DOHH2 (cell line): Measurements from ENCODE around the gene LNX1.

Source experiments
- H3F3A ChIP-seq: fragments of 200-600 bp; sonication (generic), shearing (Covaris generic); 2 replicates; pipeline ENCODE4 v1.6.0; 2016; ENCODE audit warnings: antibody characterized with exemption, mild to moderate bottlenecking; ENCODE audit not compliant: control insufficient read depth, insufficient read depth
- H3K27ac ChIP-seq: fragments of 200-600 bp; sonication (generic); 2 replicates; pipeline ENCODE4 v1.5.1; 2014; ENCODE audit warnings: low read depth, mild to moderate bottlenecking, low read length, moderate library complexity
- H3K27me3 ChIP-seq: fragments of 200-600 bp; sonication (generic); 2 replicates; pipeline ENCODE4 v1.6.1; 2014; ENCODE audit warnings: mild to moderate bottlenecking, low read length, mixed read lengths; ENCODE audit not compliant: control insufficient read depth
- H3K36me3 ChIP-seq: fragments of 200-600 bp; sonication (generic); 2 replicates; pipeline ENCODE4 v1.6.1; 2014; ENCODE audit warnings: mild to moderate bottlenecking, low read length, moderate library complexity, mixed read lengths; ENCODE audit not compliant: control insufficient read depth
- H3K4me1 ChIP-seq: fragments of 200-600 bp; sonication (generic); 2 replicates; pipeline ENCODE4 v1.6.1; 2014; ENCODE audit warnings: mild to moderate bottlenecking, low read length, mixed read lengths; ENCODE audit not compliant: control insufficient read depth
- H3K4me2 ChIP-seq: fragments of 200-600 bp; sonication (generic); 2 replicates; pipeline ENCODE4 v1.6.0; 2014; ENCODE audit warnings: mild to moderate bottlenecking, low read length, moderate library complexity
- H3K4me3 ChIP-seq: fragments of 200-600 bp; sonication (generic); 2 replicates; pipeline ENCODE4 v1.5.1; 2014; ENCODE audit warnings: mild to moderate bottlenecking, low read length, mixed read lengths
- H3K79me2 ChIP-seq: fragments of 200-600 bp; sonication (generic); 2 replicates; pipeline ENCODE4 v1.6.1; 2014; ENCODE audit warnings: mild to moderate bottlenecking, low read length, mixed read lengths; ENCODE audit not compliant: control insufficient read depth
- H3K9me2 ChIP-seq: fragments of 200-600 bp; sonication (generic); replicated peaks from 2 replicates; pipeline ENCODE4 v1.6.1; 2014; ENCODE audit warnings: mild to moderate bottlenecking, low read length, mixed read lengths; ENCODE audit not compliant: control insufficient read depth
- H3K9me3 ChIP-seq: fragments of 200-600 bp; sonication (generic); 2 replicates; pipeline ENCODE4 v1.6.1; 2014; ENCODE audit warnings: antibody characterized with exemption, low read length, mixed read lengths; ENCODE audit not compliant: control insufficient read depth, insufficient read depth
- H4K20me1 ChIP-seq: fragments of 200-600 bp; sonication (generic); 2 replicates; pipeline ENCODE4 v1.6.0; 2014; ENCODE audit warnings: low read depth, mild to moderate bottlenecking, antibody characterized with exemption, low read length, moderate library complexity; ENCODE audit not compliant: control insufficient read depth, insufficient read depth
- CTCF ChIP-seq: fragments of 200-600 bp; sonication (generic); IDR thresholded peaks from one replicate; pipeline ENCODE4 v1.5.1; 2014; ENCODE audit warnings: antibody characterized with exemption, mild to moderate bottlenecking, low read depth, low read length; ENCODE audit not compliant: poor library complexity, severe bottlenecking
- EZH2phosphoT487 ChIP-seq: fragments of 200-600 bp; sonication (generic); IDR thresholded peaks from 2 replicates; pipeline ENCODE4 v1.6.1; 2017; ENCODE audit warnings: borderline replicate concordance, mild to moderate bottlenecking, antibody characterized with exemption, low read length, moderate library complexity, mixed read lengths

Gene LNX1

GRCh38 chr4:53532521-53532920, 58.8 kb downstream of the LNX1 start:
- H3K4me3 ChIP-seq: no peak overlapping the region
- no peaks in the 10 kb centered on the region for H3K36me3 ChIP-seq
- no peaks in the 10 kb centered on the region for H3K9me2 ChIP-seq
- H3K4me1 ChIP-seq: no peaks in the 10 kb centered on the region
- H3F3A ChIP-seq: no peaks in the 10 kb centered on the region
- H3K4me2 ChIP-seq: no peak overlapping the region
- H3K79me2 ChIP-seq: no peaks in the 10 kb centered on the region
- H4K20me1 ChIP-seq: no peaks in the 10 kb centered on the region
- H3K27me3 ChIP-seq: peaks cover 6% of the 10 kb centered on the region; the same call in 1 of the 2 replicates
- H3K9me3 ChIP-seq: no peaks in the 10 kb centered on the region
- H3K27ac ChIP-seq: no peak overlapping the region
- TF ChIP-seq EZH2phosphoT487: no peak
- no peak for TF ChIP-seq CTCF

GRCh38 chr4:53531585-53532224, 59.6 kb downstream of the LNX1 start:
- TF ChIP-seq EZH2phosphoT487: no peak
- no peak for TF ChIP-seq CTCF
- H3K9me3 ChIP-seq: no peaks in the 10 kb centered on the region
- peaks cover 6% of the 10 kb centered on the region; the same call in 1 of the 2 replicates for H3K27me3 ChIP-seq
- H3K79me2 ChIP-seq: no peaks in the 10 kb centered on the region
- H3K9me2 ChIP-seq: no peaks in the 10 kb centered on the region
- no peaks in the 10 kb centered on the region for H3K36me3 ChIP-seq
- no peak overlapping the region for H3K4me3 ChIP-seq
- H3K27ac ChIP-seq: no peak overlapping the region
- no peaks in the 10 kb centered on the region for H3F3A ChIP-seq
- no peak overlapping the region for H3K4me2 ChIP-seq
- no peaks in the 10 kb centered on the region for H4K20me1 ChIP-seq
- no peaks in the 10 kb centered on the region for H3K4me1 ChIP-seq

GRCh38 chr4:53529025-53529424, 62.3 kb downstream of the LNX1 start:
- Histone ChIP-seq H3K27me3 (0 out of 2 replicates have a peak, but pooled peaks cover 7% of the 10 kb centered on the region), H3K9me3 (no peaks in the 10 kb centered on the region), H3K36me3 (no peaks in the 10 kb centered on the region), H4K20me1 (no peaks in the 10 kb centered on the region), H3K4me3 (no peak overlapping the region), H3K4me2 (no peak overlapping the region), H3K4me1 (no peaks in the 10 kb centered on the region), H3K9me2 (no peaks in the 10 kb centered on the region), H3K27ac (no peak overlapping the region), H3K79me2 (no peaks in the 10 kb centered on the region), H3F3A (no peaks in the 10 kb centered on the region)
- TF ChIP-seq EZH2phosphoT487: no peak

- Histone ChIP-seq H3K9me3 (no peaks in the 10 kb centered on the region), H3K4me3 (no peak overlapping the region), H3K4me1 (no peaks in the 10 kb centered on the region), H3K4me2 (no peak overlapping the region), H3K27me3 (0 out of 2 replicates have a peak, but pooled peaks cover 7% of the 10 kb centered on the region), H3K79me2 (no peaks in the 10 kb centered on the region), H3K36me3 (no peaks in the 10 kb centered on the region), H4K20me1 (no peaks in the 10 kb centered on the region), H3K9me2 (no peaks in the 10 kb centered on the region), H3K27ac (no peak overlapping the region), H3F3A (no peaks in the 10 kb centered on the region)
- TF ChIP-seq EZH2phosphoT487 (no peak), CTCF (no peak)
Measured at GRCh38 chr4:53527930-53528329, 63.4 kb downstream of the LNX1 start.
